Measurements from ENCODE around the gene IRF2.

- TF ChIP-seq CTCF (IDR thresholded peaks at IDR 0.05), result no peak
- no peak for TF ChIP-seq TP53 (CRISPR knock-in tag; IDR thresholded peaks at IDR 0.05)
- TF ChIP-seq JUNB (IDR thresholded peaks at IDR 0.05), result no peak
- TF ChIP-seq MAFK (IDR thresholded peaks at IDR 0.05; ENCODE audit: partially characterized antibody), result no peak
- no peak for TF ChIP-seq EHF (CRISPR knock-in tag; IDR thresholded peaks at IDR 0.05)
- TF ChIP-seq JUN (IDR thresholded peaks at IDR 0.05), result no peak
- TF ChIP-seq ESRRA (IDR thresholded peaks at IDR 0.05; ENCODE audit: borderline replicate concordance, low read length), result no peak
- TF ChIP-seq CHD2 (IDR thresholded peaks at IDR 0.05; ENCODE audit: low read length, partially characterized antibody), result no peak
- no peak for TF ChIP-seq POLR2A (IDR thresholded peaks at IDR 0.05; ENCODE audit: low read length)
- no peak for TF ChIP-seq USF2 (IDR thresholded peaks at IDR 0.05)
- no peak for TF ChIP-seq CBX8 (IDR thresholded peaks at IDR 0.05)
- TF ChIP-seq PHF8 (IDR thresholded peaks at IDR 0.05; ENCODE audit: borderline replicate concordance, low read depth), result no peak
Observed at GRCh38 chr4:184475498-184475897, 1.1 kb upstream of the IRF2 start.
